HG03095 (cell line): ENCODE results near the gene CCT3.
"Not testable (repeated sequence)": the region's sequence is repeated elsewhere in the genome, so short reads cannot be mapped to it uniquely, and the experiment has no call there.

ENCODE experiments used
- ATAC-seq: cut with Tn5 transposase; IDR thresholded peaks from one replicate; pipeline ENCODE4 v1.9.1; 2021; ENCODE audit warnings: moderate library complexity; ENCODE audit not compliant: unreplicated experiment

Gene CCT3

GRCh38 chr1:156368889-156369684, 31.0 kb upstream of the CCT3 start, which contains the start of gene RHBG:
TSS of gene RHBG (plus strand) at chr1:156369211. CDS start at chr1:156369250, 39 bp downstream.
- no peak for ATAC-seq

GRCh38 chr1:156368157-156368658, 30.1 kb upstream of the CCT3 start:
- ATAC-seq = no peak

- no peak for ATAC-seq
Observed at GRCh38 chr1:156367383-156368156, 29.5 kb upstream of the CCT3 start.

- ATAC-seq = no peak
Observed at GRCh38 chr1:156366378-156367166, 28.5 kb upstream of the CCT3 start.

- no peak for ATAC-seq
Observed at GRCh38 chr1:156365754-156366153, 27.7 kb upstream of the CCT3 start.

- no peak for ATAC-seq
Observed at GRCh38 chr1:156360534-156360933, 22.4 kb upstream of the CCT3 start.

GRCh38 chr1:156359973-156360372, 21.9 kb upstream of the CCT3 start:
- no peak for ATAC-seq

GRCh38 chr1:156359249-156359648, 21.2 kb upstream of the CCT3 start:
- no peak for ATAC-seq

- no peak for ATAC-seq
Observed at GRCh38 chr1:156358641-156359040, 20.5 kb upstream of the CCT3 start.

- no peak for ATAC-seq
Observed at GRCh38 chr1:156357977-156358376, 19.9 kb upstream of the CCT3 start.

- no peak for ATAC-seq
Observed at GRCh38 chr1:156356875-156357534, 18.9 kb upstream of the CCT3 start.

GRCh38 chr1:156356262-156356874, 18.3 kb upstream of the CCT3 start:
- no peak for ATAC-seq

GRCh38 chr1:156352481-156352880, 14.4 kb upstream of the CCT3 start:
- ATAC-seq = not testable (repeated sequence)

- no peak for ATAC-seq
Observed at GRCh38 chr1:156347331-156347730, 9.2 kb upstream of the CCT3 start.

- ATAC-seq = no peak
Observed at GRCh38 chr1:156346636-156347035, 8.5 kb upstream of the CCT3 start.

GRCh38 chr1:156346035-156346434, 7.9 kb upstream of the CCT3 start:
- ATAC-seq = not testable (repeated sequence)

GRCh38 chr1:156344409-156344808, 6.3 kb upstream of the CCT3 start:
- no peak for ATAC-seq

- ATAC-seq = no peak
Observed at GRCh38 chr1:156342166-156342955, 4.3 kb upstream of the CCT3 start.

- no peak for ATAC-seq
Observed at GRCh38 chr1:156337888-156338179, 258 bp downstream of the CCT3 start.
